ENCODE data around the gene ULBP2.

- TF ChIP-seq POLR2A (IDR thresholded peaks at IDR 0.05): no peak
- TF ChIP-seq, protein P1, sequence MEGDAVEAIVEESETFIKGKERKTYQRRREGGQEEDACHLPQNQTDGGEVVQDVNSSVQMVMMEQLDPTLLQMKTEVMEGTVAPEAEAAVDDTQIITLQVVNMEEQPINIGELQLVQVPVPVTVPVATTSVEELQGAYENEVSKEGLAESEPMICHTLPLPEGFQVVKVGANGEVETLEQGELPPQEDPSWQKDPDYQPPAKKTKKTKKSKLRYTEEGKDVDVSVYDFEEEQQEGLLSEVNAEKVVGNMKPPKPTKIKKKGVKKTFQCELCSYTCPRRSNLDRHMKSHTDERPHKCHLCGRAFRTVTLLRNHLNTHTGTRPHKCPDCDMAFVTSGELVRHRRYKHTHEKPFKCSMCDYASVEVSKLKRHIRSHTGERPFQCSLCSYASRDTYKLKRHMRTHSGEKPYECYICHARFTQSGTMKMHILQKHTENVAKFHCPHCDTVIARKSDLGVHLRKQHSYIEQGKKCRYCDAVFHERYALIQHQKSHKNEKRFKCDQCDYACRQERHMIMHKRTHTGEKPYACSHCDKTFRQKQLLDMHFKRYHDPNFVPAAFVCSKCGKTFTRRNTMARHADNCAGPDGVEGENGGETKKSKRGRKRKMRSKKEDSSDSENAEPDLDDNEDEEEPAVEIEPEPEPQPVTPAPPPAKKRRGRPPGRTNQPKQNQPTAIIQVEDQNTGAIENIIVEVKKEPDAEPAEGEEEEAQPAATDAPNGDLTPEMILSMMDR (IDR thresholded peaks at IDR 0.05): no peak
Measured at GRCh38 chr6:149924206-149924932, 17.4 kb upstream of the ULBP2 start.
